ENCODE results near the gene LAMTOR1. TPM values are rescaled to one million over a fixed set of nuclear protein-coding genes. Genes with fewer than 3 reads are reported as not detected.

Gene LAMTOR1
- total RNA-seq, 1 experiment from 2014 or later: 101 TPM

GRCh38 chr11:72122607-72123006 lies 19.5 kb upstream of the LAMTOR1 start:
- POLR2A ChIA-PET (ENCODE audit: low non-redundant PET): no interaction called here
- H3K27me3 ChIP-seq (replicated peaks; ENCODE audit: insufficient read depth, low read depth, low read length, poor library complexity): no peaks in the 10 kb centered on the region
- CTCF ChIA-PET: no interaction called here

GRCh38 chr11:72120930-72121329 lies 17.8 kb upstream of the LAMTOR1 start:
- no peak for DNase-seq (ENCODE audit: low spot score)
- ChIA-PET CTCF (no interaction called here), POLR2A (ENCODE audit: low non-redundant PET) (no interaction called here)
- H3K4me1 ChIP-seq (ENCODE audit: insufficient read depth, low read length, poor library complexity, severe bottlenecking): no peaks in the 10 kb centered on the region
- no peaks in the 10 kb centered on the region for H3K27me3 ChIP-seq (replicated peaks; ENCODE audit: insufficient read depth, low read depth, low read length, poor library complexity)
- H3K36me3 ChIP-seq (ENCODE audit: insufficient read depth, low read length, poor library complexity, severe bottlenecking): no peaks in the 10 kb centered on the region
- H3K27ac ChIP-seq (ENCODE audit: low read depth, low read length, poor library complexity, severe bottlenecking): no peak overlapping the region
- H3K9me3 ChIP-seq (ENCODE audit: low read depth, low read length, poor library complexity, severe bottlenecking): no peaks in the 10 kb centered on the region
- BruUV-seq (replicated peaks): no TSS peak
- no peak overlapping the region for H3K4me3 ChIP-seq (ENCODE audit: low read depth, low read length, poor library complexity, severe bottlenecking)
- no peak for TF ChIP-seq CTCF (conservative IDR thresholded peaks at IDR 0.05; ENCODE audit: low read depth, low read length)
- intact Hi-C loops (cut with micrococcal nuclease; ENCODE audit: unreplicated experiment): no loop called here

More at GRCh38 chr11:72122607-72123006, 19.5 kb upstream of the LAMTOR1 start:
- no peak for TF ChIP-seq CTCF (conservative IDR thresholded peaks at IDR 0.05; ENCODE audit: low read depth, low read length)
- no peak for TF ChIP-seq EZH2 (IDR thresholded peaks at IDR 0.05; ENCODE audit: borderline replicate concordance, low read depth, low read length, poor library complexity, severe bottlenecking)
- H3K9me3 ChIP-seq (ENCODE audit: low read depth, low read length, poor library complexity, severe bottlenecking): peaks cover 6% of the 10 kb centered on the region
- H3K4me3 ChIP-seq (ENCODE audit: low read depth, low read length, poor library complexity, severe bottlenecking): no peak overlapping the region
- no peaks in the 10 kb centered on the region for H3K36me3 ChIP-seq (ENCODE audit: insufficient read depth, low read length, poor library complexity, severe bottlenecking)
- BruUV-seq (replicated peaks): no TSS peak
- intact Hi-C loops (cut with micrococcal nuclease; ENCODE audit: unreplicated experiment): no loop called here
- DNase-seq (ENCODE audit: low spot score): no peak
- no peaks in the 10 kb centered on the region for H3K4me1 ChIP-seq (ENCODE audit: insufficient read depth, low read length, poor library complexity, severe bottlenecking)
- H3K27ac ChIP-seq (ENCODE audit: low read depth, low read length, poor library complexity, severe bottlenecking): no peak overlapping the region

- intact Hi-C loops (cut with micrococcal nuclease; ENCODE audit: unreplicated experiment): no loop called here
- POLR2A ChIA-PET (ENCODE audit: low non-redundant PET): interaction anchor here (1.2 kb wide), 1 partner anchor 40 kb away, joined by 3 read pairs; no protein-coding TSS in a partner anchor
- no peak for DNase-seq (ENCODE audit: low spot score)
- no peak overlapping the region for H3K4me3 ChIP-seq (ENCODE audit: low read depth, low read length, poor library complexity, severe bottlenecking)
- CTCF ChIA-PET: interaction anchor here (0.7 kb wide), 1 partner anchor 26 kb away, joined by 3 read pairs; no protein-coding TSS in a partner anchor
- TF ChIP-seq EZH2 (IDR thresholded peaks at IDR 0.05; ENCODE audit: borderline replicate concordance, low read depth, low read length, poor library complexity, severe bottlenecking) (no peak), CTCF (conservative IDR thresholded peaks at IDR 0.05; ENCODE audit: low read depth, low read length) (no peak)
- H3K27ac ChIP-seq (ENCODE audit: low read depth, low read length, poor library complexity, severe bottlenecking): no peak overlapping the region
- BruUV-seq (replicated peaks): no TSS peak
- no peaks in the 10 kb centered on the region for H3K36me3 ChIP-seq (ENCODE audit: insufficient read depth, low read length, poor library complexity, severe bottlenecking)
- no peaks in the 10 kb centered on the region for H3K27me3 ChIP-seq (replicated peaks; ENCODE audit: insufficient read depth, low read depth, low read length, poor library complexity)
- no peaks in the 10 kb centered on the region for H3K4me1 ChIP-seq (ENCODE audit: insufficient read depth, low read length, poor library complexity, severe bottlenecking)
- H3K9me3 ChIP-seq (ENCODE audit: low read depth, low read length, poor library complexity, severe bottlenecking): no peaks in the 10 kb centered on the region
Observed at GRCh38 chr11:72119198-72119597, 16.1 kb upstream of the LAMTOR1 start.
